Measurements from ENCODE around the gene ARHGAP42. TPM values are rescaled to one million over a fixed set of nuclear protein-coding genes. Genes with fewer than 3 reads are reported as not detected.

The ARHGAP42 gene
- total and polyA plus RNA-seq, 3 donors from 2014 or later, result 9.8 to 12.1 (median 10.4) TPM

GRCh38 chr11:100689141-100689540 lies 2.1 kb downstream of the ARHGAP42 start:
- no peak overlapping the region for H3K4me3 ChIP-seq
- TF ChIP-seq CTCF (IDR thresholded peaks at IDR 0.05) (no peak), POLR2A (IDR thresholded peaks at IDR 0.05) (no peak)
- H3K4me1 ChIP-seq, result no peaks in the 10 kb centered on the region

GRCh38 chr11:100691896-100692653 lies 5.0 kb downstream of the ARHGAP42 start:
- Histone ChIP-seq H3K4me1 (no peaks in the 10 kb centered on the region), H3K27me3 (no peaks in the 10 kb centered on the region), H3K27ac (no peak overlapping the region), H3K9me3 (no peaks in the 10 kb centered on the region), H3K36me3 (ENCODE audit: low read depth, missing control alignments) (no peaks in the 10 kb centered on the region), H3K4me3 (no peak overlapping the region)
- TF ChIP-seq CTCF (IDR thresholded peaks at IDR 0.05), result no peak
- no peak for TF ChIP-seq POLR2A (IDR thresholded peaks at IDR 0.05)
- intact Hi-C loops (cut with DNase I; ENCODE audit: low total_unique reads), result no loop called here
- 80 to 92% methylated on average over 1 of the region's 1 CpG for WGBS, 2 donors
- no peak for DNase-seq

More at GRCh38 chr11:100689141-100689540, 2.1 kb downstream of the ARHGAP42 start:
- no peaks in the 10 kb centered on the region for H3K27me3 ChIP-seq
- no peak for DNase-seq
- H3K9me3 ChIP-seq, result no peaks in the 10 kb centered on the region
- no peak overlapping the region for H3K27ac ChIP-seq
- WGBS, 2 donors, result 68% methylated on average over 4 of the region's 4 CpGs
- intact Hi-C loops (cut with DNase I; ENCODE audit: low total_unique reads), result loop anchor here (10.0 kb wide), 1 partner anchor 166 kb away; no protein-coding TSS in a partner anchor
- H3K36me3 ChIP-seq (ENCODE audit: low read depth, missing control alignments), result no peaks in the 10 kb centered on the region

- DNase-seq, result no peak
- Histone ChIP-seq H3K4me3 (no peak overlapping the region), H3K27ac (no peak overlapping the region), H3K9me3 (no peaks in the 10 kb centered on the region), H3K4me1 (no peaks in the 10 kb centered on the region), H3K36me3 (ENCODE audit: low read depth, missing control alignments) (no peaks in the 10 kb centered on the region), H3K27me3 (no peaks in the 10 kb centered on the region)
- TF ChIP-seq CTCF (IDR thresholded peaks at IDR 0.05) (no peak), POLR2A (IDR thresholded peaks at IDR 0.05) (no peak)
- WGBS, 2 donors, result 92 to 97% methylated on average over 5 of the region's 5 CpGs
- intact Hi-C loops (cut with DNase I; ENCODE audit: low total_unique reads), result no loop called here
Observed at GRCh38 chr11:100695911-100696310, 8.8 kb downstream of the ARHGAP42 start.

GRCh38 chr11:100703139-100703538 lies 16.1 kb downstream of the ARHGAP42 start:
- no peak for DNase-seq
- TF ChIP-seq POLR2A (IDR thresholded peaks at IDR 0.05) (no peak), CTCF (IDR thresholded peaks at IDR 0.05) (no peak)
- Histone ChIP-seq H3K4me1 (no peaks in the 10 kb centered on the region), H3K36me3 (ENCODE audit: low read depth, missing control alignments) (no peaks in the 10 kb centered on the region), H3K4me3 (no peak overlapping the region), H3K27ac (no peak overlapping the region), H3K9me3 (no peaks in the 10 kb centered on the region), H3K27me3 (no peaks in the 10 kb centered on the region)
- WGBS, 2 donors, result 88 to 98% methylated on average over 2 of the region's 2 CpGs
- intact Hi-C loops (cut with DNase I; ENCODE audit: low total_unique reads), result no loop called here

All from testis (tissue), 3 donors.